ENCODE results near the gene MAP4K3.
"Not testable (repeated sequence)": the region's sequence is repeated elsewhere in the genome, so short reads cannot be mapped to it uniquely, and the experiment has no call there.

The MAP4K3 gene

DNA sequence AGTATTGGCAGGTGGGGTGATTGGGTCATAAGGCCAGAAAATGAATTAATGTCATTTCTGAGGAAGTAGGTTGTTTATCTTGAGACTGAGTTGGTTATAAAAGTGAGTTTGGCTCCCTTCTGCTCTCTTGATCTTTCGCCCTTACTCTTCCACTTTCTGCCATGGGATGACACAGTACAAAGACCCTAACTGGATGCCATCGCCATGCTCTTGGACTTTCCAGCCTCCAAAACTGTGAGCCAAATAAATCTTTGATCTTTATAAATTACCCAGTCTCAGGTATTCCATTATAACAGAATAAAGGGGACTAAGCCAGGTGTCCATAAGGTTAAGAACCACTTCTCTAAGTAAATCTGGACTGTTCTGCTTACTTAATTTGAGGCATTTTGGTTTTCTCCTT, 44.4 kb downstream of the MAP4K3 start:
- no peaks in the 10 kb centered on the region for H3K36me3 ChIP-seq (ENCODE audit: control insufficient read depth, insufficient read depth, low read length)
- H3K27me3 ChIP-seq (replicated peaks; ENCODE audit: control insufficient read depth, insufficient read depth, low read length), result no peaks in the 10 kb centered on the region
- no peak overlapping the region for H3K4me3 ChIP-seq (replicated peaks; ENCODE audit: low read depth, low read length)
- DNase-seq (ENCODE audit: extremely low read depth, insufficient read length), result no peak
- TF ChIP-seq, protein P1, sequence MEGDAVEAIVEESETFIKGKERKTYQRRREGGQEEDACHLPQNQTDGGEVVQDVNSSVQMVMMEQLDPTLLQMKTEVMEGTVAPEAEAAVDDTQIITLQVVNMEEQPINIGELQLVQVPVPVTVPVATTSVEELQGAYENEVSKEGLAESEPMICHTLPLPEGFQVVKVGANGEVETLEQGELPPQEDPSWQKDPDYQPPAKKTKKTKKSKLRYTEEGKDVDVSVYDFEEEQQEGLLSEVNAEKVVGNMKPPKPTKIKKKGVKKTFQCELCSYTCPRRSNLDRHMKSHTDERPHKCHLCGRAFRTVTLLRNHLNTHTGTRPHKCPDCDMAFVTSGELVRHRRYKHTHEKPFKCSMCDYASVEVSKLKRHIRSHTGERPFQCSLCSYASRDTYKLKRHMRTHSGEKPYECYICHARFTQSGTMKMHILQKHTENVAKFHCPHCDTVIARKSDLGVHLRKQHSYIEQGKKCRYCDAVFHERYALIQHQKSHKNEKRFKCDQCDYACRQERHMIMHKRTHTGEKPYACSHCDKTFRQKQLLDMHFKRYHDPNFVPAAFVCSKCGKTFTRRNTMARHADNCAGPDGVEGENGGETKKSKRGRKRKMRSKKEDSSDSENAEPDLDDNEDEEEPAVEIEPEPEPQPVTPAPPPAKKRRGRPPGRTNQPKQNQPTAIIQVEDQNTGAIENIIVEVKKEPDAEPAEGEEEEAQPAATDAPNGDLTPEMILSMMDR (IDR thresholded peaks at IDR 0.05; ENCODE audit: insufficient read depth, low read length, poor library complexity, severe bottlenecking), result no peak

DNA sequence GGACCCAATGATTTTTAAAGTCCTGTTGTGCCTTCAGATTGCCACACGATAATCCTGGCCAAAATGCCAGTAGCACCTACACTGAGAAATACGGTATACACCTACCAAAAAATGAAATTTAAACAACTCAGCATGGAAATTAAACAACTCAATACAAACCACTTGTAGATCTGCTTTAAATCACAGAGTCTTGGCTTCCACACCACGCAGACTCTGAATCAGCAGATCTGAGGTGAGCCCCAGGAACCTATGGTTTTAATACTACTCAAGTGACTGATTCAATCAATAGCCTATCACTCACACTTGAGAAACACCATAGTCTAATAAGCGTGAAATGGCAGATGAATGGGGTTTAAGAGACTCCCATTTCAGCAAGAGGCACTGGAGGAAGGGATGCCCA, 46.9 kb downstream of the MAP4K3 start:
- no peak for DNase-seq (ENCODE audit: extremely low read depth, insufficient read length)

DNA sequence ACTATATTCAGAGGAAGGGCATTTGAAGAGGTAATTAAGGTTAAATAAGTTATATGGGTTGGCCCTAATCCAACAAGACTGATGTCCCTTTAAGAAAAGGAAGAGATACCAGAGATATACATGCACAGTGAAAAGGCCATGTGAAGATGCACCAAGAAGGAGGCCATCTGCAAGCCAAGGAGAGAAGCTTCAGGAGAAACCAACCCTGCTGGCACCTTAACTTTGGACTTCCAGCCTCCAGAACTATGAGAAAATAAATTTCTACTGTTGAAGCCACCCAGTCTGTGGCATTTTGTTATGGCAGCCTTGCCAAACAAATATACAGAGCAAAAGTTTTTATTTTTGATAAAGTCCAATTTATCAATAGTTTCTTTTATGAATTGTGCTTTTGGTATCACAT, 51.0 kb downstream of the MAP4K3 start:
- DNase-seq (ENCODE audit: extremely low read depth, insufficient read length), result no peak
- no peaks in the 10 kb centered on the region for H3K27me3 ChIP-seq (replicated peaks; ENCODE audit: control insufficient read depth, insufficient read depth, low read length)
- TF ChIP-seq, protein P1 (IDR thresholded peaks at IDR 0.05; ENCODE audit: insufficient read depth, low read length, poor library complexity, severe bottlenecking), result no peak
- no peak overlapping the region for H3K4me3 ChIP-seq (replicated peaks; ENCODE audit: low read depth, low read length)
- H3K36me3 ChIP-seq (ENCODE audit: control insufficient read depth, insufficient read depth, low read length), result no peaks in the 10 kb centered on the region

More for the DNA sequence above, 46.9 kb downstream of the MAP4K3 start:
- Histone ChIP-seq H3K36me3 (ENCODE audit: control insufficient read depth, insufficient read depth, low read length) (no peaks in the 10 kb centered on the region), H3K27me3 (replicated peaks; ENCODE audit: control insufficient read depth, insufficient read depth, low read length) (no peaks in the 10 kb centered on the region), H3K4me3 (replicated peaks; ENCODE audit: low read depth, low read length) (no peak overlapping the region)
- TF ChIP-seq, protein P1 (IDR thresholded peaks at IDR 0.05; ENCODE audit: insufficient read depth, low read length, poor library complexity, severe bottlenecking), result no peak

DNA sequence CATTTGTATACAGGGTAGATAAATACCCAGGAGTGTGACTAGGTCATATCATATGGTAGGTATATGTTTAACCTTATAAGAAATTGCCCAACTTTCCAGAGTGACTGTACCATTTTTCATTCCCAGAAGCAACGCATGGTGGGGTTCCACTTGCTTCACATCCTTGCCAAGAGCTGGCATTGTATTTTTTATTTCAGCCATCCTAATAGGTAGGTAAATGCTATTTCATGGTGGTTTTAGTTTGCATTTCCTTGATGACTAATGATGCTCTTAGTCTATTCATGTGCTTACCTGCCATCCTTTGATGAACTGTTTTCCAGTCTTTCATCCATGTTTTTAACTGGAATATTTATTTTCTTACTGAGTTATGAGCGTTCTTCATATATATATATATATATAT, 51.9 kb downstream of the MAP4K3 start:
- DNase-seq (ENCODE audit: extremely low read depth, insufficient read length), result no peak
- no peak overlapping the region for H3K4me3 ChIP-seq (replicated peaks; ENCODE audit: low read depth, low read length)
- no peaks in the 10 kb centered on the region for H3K36me3 ChIP-seq (ENCODE audit: control insufficient read depth, insufficient read depth, low read length)
- TF ChIP-seq, protein P1 (IDR thresholded peaks at IDR 0.05; ENCODE audit: insufficient read depth, low read length, poor library complexity, severe bottlenecking), result no peak
- no peaks in the 10 kb centered on the region for H3K27me3 ChIP-seq (replicated peaks; ENCODE audit: control insufficient read depth, insufficient read depth, low read length)

DNA sequence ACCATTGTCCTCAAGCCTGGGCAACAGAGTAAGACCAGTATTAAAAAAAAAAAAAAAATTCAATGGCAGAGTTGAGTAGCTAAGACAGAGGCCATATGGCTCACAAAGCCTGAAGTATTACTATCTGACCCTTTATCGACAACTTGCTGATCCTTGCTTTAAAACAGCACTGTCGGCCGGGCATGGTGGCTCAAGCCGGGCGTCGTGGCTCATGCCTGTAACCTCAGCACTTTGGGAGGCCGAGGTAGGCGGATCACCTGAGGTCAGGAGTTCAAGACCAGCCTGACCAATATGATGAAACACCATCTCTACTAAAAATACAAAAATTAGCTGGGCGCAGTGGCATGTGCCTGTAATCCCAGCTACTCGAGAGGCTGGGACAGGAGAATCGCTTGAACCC, 53.0 kb downstream of the MAP4K3 start:
- H3K27me3 ChIP-seq (replicated peaks; ENCODE audit: control insufficient read depth, insufficient read depth, low read length); DNase-seq (ENCODE audit: extremely low read depth, insufficient read length); H3K4me3 ChIP-seq (replicated peaks; ENCODE audit: low read depth, low read length); H3K36me3 ChIP-seq (ENCODE audit: control insufficient read depth, insufficient read depth, low read length): not testable (repeated sequence)

DNA sequence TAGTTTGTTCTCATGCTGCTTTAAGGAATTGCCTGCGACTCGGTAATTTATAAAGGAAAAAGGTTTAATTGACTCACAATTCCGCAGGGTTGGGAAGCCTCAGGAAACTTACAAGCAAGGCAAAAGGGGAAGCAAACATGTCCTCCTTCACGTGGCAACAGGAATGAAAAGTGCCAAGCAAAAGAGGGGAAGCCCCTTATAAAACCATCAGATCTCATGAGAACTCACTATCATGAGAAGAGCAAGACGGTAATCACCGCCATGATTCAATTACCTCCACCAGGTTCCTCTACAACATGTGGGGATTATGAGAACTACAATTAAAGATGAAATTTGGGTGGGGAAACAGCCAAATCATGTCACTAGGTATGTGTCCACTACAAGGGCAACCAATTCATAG, 53.9 kb downstream of the MAP4K3 start:
- TF ChIP-seq, protein P1 (IDR thresholded peaks at IDR 0.05; ENCODE audit: insufficient read depth, low read length, poor library complexity, severe bottlenecking), result no peak
- no peaks in the 10 kb centered on the region for H3K27me3 ChIP-seq (replicated peaks; ENCODE audit: control insufficient read depth, insufficient read depth, low read length)
- H3K36me3 ChIP-seq (ENCODE audit: control insufficient read depth, insufficient read depth, low read length), result no peaks in the 10 kb centered on the region
- no peak overlapping the region for H3K4me3 ChIP-seq (replicated peaks; ENCODE audit: low read depth, low read length)
- DNase-seq (ENCODE audit: extremely low read depth, insufficient read length), result no peak
